Measurements from ENCODE around the gene PRDM7.

DNA sequence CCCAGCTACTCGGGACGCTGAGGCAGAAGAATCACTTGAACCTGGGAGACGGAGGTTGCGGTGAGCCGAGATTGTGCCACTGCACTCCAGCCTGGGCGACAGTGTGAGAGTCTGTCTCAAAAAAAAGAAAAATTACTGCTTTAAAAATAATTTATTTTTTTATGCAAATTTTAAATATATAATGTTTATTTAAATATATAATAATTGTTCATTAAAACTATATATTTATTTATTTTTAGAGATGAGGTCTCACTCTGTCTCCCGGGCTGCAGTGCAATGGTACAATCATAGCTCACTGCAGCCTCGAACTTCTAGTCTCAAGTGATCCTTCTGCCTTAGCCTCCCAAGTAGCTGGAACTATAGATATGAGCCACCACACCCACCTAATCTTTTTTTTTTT is 42.6 kb downstream of the PRDM7 start:
- TF ChIP-seq, protein P1, sequence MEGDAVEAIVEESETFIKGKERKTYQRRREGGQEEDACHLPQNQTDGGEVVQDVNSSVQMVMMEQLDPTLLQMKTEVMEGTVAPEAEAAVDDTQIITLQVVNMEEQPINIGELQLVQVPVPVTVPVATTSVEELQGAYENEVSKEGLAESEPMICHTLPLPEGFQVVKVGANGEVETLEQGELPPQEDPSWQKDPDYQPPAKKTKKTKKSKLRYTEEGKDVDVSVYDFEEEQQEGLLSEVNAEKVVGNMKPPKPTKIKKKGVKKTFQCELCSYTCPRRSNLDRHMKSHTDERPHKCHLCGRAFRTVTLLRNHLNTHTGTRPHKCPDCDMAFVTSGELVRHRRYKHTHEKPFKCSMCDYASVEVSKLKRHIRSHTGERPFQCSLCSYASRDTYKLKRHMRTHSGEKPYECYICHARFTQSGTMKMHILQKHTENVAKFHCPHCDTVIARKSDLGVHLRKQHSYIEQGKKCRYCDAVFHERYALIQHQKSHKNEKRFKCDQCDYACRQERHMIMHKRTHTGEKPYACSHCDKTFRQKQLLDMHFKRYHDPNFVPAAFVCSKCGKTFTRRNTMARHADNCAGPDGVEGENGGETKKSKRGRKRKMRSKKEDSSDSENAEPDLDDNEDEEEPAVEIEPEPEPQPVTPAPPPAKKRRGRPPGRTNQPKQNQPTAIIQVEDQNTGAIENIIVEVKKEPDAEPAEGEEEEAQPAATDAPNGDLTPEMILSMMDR (IDR thresholded peaks at IDR 0.05; ENCODE audit: borderline replicate concordance, extremely low read depth, low read length, poor library complexity, severe bottlenecking), result no peak
- TF ChIP-seq EZH2 (IDR thresholded peaks at IDR 0.05; ENCODE audit: borderline replicate concordance, low read depth, low read length, severe bottlenecking), result no peak
